LHCN-M2 (cell line): ENCODE results near the gene PTGDR2. TPM values are rescaled to one million over a fixed set of nuclear protein-coding genes. Genes with fewer than 3 reads are reported as not detected.

Experiments
- DNase-seq: peaks from one replicate; pipeline ENCODE4 v3.0.0-alpha.2; 2012; ENCODE audit warnings: low read depth
- total RNA-seq: library from RNA; depleted of rRNA; stranded (reverse); fragments of >200 nt; gene quantifications from 2 replicates; pipeline ENCODE4 v1.2.3, GENCODE V29; 2014; rRNA removed

The PTGDR2 gene
- total RNA-seq, 1 experiment from 2014 or later, result not detected

GRCh38 chr11:60810569-60810968, 45.2 kb downstream of the PTGDR2 start:
- no peak for DNase-seq

GRCh38 chr11:60810151-60810550, 45.6 kb downstream of the PTGDR2 start:
- no peak for DNase-seq

GRCh38 chr11:60809691-60810090, 46.1 kb downstream of the PTGDR2 start:
- no peak for DNase-seq

- DNase-seq, result no peak
These were observed 46.5 kb downstream of the PTGDR2 start for GRCh38 chr11:60809249-60809648.

GRCh38 chr11:60803273-60803936, 52.3 kb downstream of the PTGDR2 start:
- no peak for DNase-seq

GRCh38 chr11:60801194-60801593, 54.6 kb downstream of the PTGDR2 start:
- no peak for DNase-seq

Other genes starting within 250 kb of the PTGDR2 start
- gene MS4A8, start 156.3 kb downstream of the PTGDR2 start, total RNA-seq, result not detected in 2 replicates
- gene MS4A18, start 131.2 kb downstream of the PTGDR2 start, total RNA-seq, result not detected in 2 replicates
- not detected in 2 replicates for gene MS4A15, start 99.1 kb downstream of the PTGDR2 start, total RNA-seq
- gene MS4A10, start 70.6 kb downstream of the PTGDR2 start, total RNA-seq, result not detected in 2 replicates
- gene CCDC86, start 13.8 kb downstream of the PTGDR2 start, total RNA-seq, result 33.1 and 34.5 TPM in 2 replicates
- 0.57 TPM in 1 of 2 replicates, not detected in the other for gene ZP1, start 11.6 kb upstream of the PTGDR2 start, total RNA-seq
- gene PRPF19, start 50.6 kb upstream of the PTGDR2 start, total RNA-seq, result 79.7 and 97.3 TPM in 2 replicates
- gene TMEM109, start 58.2 kb upstream of the PTGDR2 start, total RNA-seq, result 85.0 and 94.1 TPM in 2 replicates
- gene TMEM132A, start 68.5 kb upstream of the PTGDR2 start, total RNA-seq, result 36.7 and 41.1 TPM in 2 replicates
- gene SLC15A3, start 96.2 kb upstream of the PTGDR2 start, total RNA-seq, result 4.2 and 8.6 TPM in 2 replicates
- gene CD6, start 115.7 kb upstream of the PTGDR2 start, total RNA-seq, result not detected in 2 replicates
- not detected in 2 replicates for gene CD5, start 246.5 kb upstream of the PTGDR2 start, total RNA-seq